MCF 10A (cell line): ENCODE measurements around the gene CYP26B1. TPM values are rescaled to one million over a fixed set of nuclear protein-coding genes. Genes with fewer than 3 reads are reported as not detected.

Experiments used
- BruUV-seq: library from RNA; stranded (reverse); fragments of 400-500 nt; replicated peaks from 2 replicates; lab custom pipeline; 2021; lab: Mats Ljungman, UMichigan
- CTCF ChIA-PET: fragments of 300-600 bp; sonication (Branson Sonifier 250); formaldehyde crosslinking; extraction: SDS; loops from one replicate; lab custom pipeline; 2021; ENCODE audit warnings: antibody characterized with exemption, inconsistent platforms; lab: Yijun Ruan, JAX
- POLR2A ChIA-PET: fragments of 300-600, 350-650 bp; sonication (Branson Sonifier 250); formaldehyde crosslinking; extraction: SDS; loops from one replicate; lab custom pipeline; 2020; ENCODE audit warnings: antibody characterized with exemption, inconsistent platforms; lab: Yijun Ruan, JAX
- DNase-seq: peaks from one replicate; pipeline ENCODE4 v3.0.0-alpha.2; 2018; ENCODE audit not compliant: unreplicated experiment
- H3K27ac Mint-ChIP-seq: one replicate; pipeline ENCODE4 v1.8.0; 2022; ENCODE audit warnings: mild to moderate bottlenecking, low read depth, mixed read lengths; ENCODE audit not compliant: unreplicated experiment
- H3K27me3 Mint-ChIP-seq: one replicate; pipeline ENCODE4 v1.8.0; 2022; ENCODE audit warnings: mixed read lengths; ENCODE audit not compliant: insufficient read depth, unreplicated experiment
- H3K36me3 Mint-ChIP-seq: one replicate; pipeline ENCODE4 v1.8.0; 2022; ENCODE audit warnings: mild to moderate bottlenecking, moderate library complexity, mixed read lengths; ENCODE audit not compliant: insufficient read depth, unreplicated experiment
- H3K4me1 Mint-ChIP-seq: one replicate; pipeline ENCODE4 v1.8.0; 2022; ENCODE audit warnings: mixed read lengths; ENCODE audit not compliant: insufficient read depth, unreplicated experiment
- H3K4me3 Mint-ChIP-seq: one replicate; pipeline ENCODE4 v1.8.0; 2022; ENCODE audit warnings: mild to moderate bottlenecking, moderate library complexity, mixed read lengths; ENCODE audit not compliant: unreplicated experiment
- H3K9me3 Mint-ChIP-seq: one replicate; pipeline ENCODE4 v1.8.0; 2022; ENCODE audit warnings: mixed read lengths; ENCODE audit not compliant: unreplicated experiment
- CTCF ChIP-seq: fragments of 200-600 bp; IDR thresholded peaks from one replicate; pipeline ENCODE4 v1.8.0; 2022; ENCODE audit warnings: antibody characterized with exemption, mild to moderate bottlenecking; ENCODE audit not compliant: unreplicated experiment
- intact Hi-C: fragments of 100-400 bp; cut with micrococcal nuclease; formaldehyde crosslinking; loops from 2 replicates; pipeline ENCODE4 v1.14.1; 2022
- total RNA-seq: library from RNA; stranded (reverse); gene quantifications from 2 replicates; pipeline ENCODE4 v1.2.3, GENCODE V29; 2022

Gene CYP26B1
- total RNA-seq, 1 experiment from 2014 or later: 14.1 TPM

GRCh38 chr2:72082887-72083286 lies 64.8 kb downstream of the CYP26B1 start:
- POLR2A ChIA-PET: interaction anchor here (0.6 kb wide), 1 partner anchor 1160 kb away, joined by 3 read pairs; no protein-coding TSS in a partner anchor

DNA sequence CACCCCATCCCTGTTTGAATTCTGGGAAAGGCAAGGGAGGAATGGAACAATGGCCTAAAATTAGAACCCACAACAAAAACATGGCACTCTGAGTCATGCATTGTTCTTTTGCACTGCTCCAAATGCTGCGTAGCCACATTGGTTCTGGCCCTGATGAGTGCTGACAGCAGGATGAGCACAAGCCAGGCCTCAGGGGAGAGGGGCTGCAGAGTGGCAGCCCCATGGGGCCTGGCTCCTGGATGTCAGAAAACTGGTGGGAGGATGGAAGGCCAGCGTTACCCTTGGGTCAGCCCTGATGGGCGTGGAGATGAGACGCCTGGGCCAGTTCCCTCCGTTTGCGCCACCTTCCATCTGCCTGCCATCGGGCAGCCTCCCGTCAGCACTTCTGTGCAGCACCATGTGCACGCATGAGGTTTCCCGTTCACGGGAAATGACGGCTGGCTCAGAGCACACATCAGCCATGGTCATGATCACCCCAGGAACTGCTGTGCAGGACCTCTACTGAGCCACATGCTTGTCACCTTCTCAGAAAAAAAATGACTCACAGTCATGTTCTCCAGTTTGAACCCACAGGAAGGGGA lies 65.6 kb downstream of the CYP26B1 start:
- TF ChIP-seq CTCF: no peak
- intact Hi-C loops: no loop called here
- DNase-seq: peak; percentile 51
- Mint-ChIP-seq H3K27ac (no peak overlapping the region), H3K4me3 (no peak overlapping the region), H3K27me3 (no peaks in the 10 kb centered on the region), H3K9me3 (no peaks in the 10 kb centered on the region), H3K36me3 (no peaks in the 10 kb centered on the region), H3K4me1 (no peaks in the 10 kb centered on the region)
- ChIA-PET POLR2A (interaction anchor here (0.6 kb wide), 1 partner anchor 250 kb away, joined by 3 read pairs; no protein-coding TSS in a partner anchor), CTCF (no interaction called here)
- no TSS peak for BruUV-seq

More at GRCh38 chr2:72082887-72083286, 64.8 kb downstream of the CYP26B1 start:
- no TSS peak for BruUV-seq
- no peak for DNase-seq
- no peak for TF ChIP-seq CTCF
- intact Hi-C loops: no loop called here
- CTCF ChIA-PET: no interaction called here
- H3K27me3 Mint-ChIP-seq: no peaks in the 10 kb centered on the region
- no peaks in the 10 kb centered on the region for H3K9me3 Mint-ChIP-seq
- peak overlapping the region; percentile 25 for H3K27ac Mint-ChIP-seq
- H3K36me3 Mint-ChIP-seq: no peaks in the 10 kb centered on the region
- H3K4me3 Mint-ChIP-seq: no peak overlapping the region
- no peaks in the 10 kb centered on the region for H3K4me1 Mint-ChIP-seq

DNA sequence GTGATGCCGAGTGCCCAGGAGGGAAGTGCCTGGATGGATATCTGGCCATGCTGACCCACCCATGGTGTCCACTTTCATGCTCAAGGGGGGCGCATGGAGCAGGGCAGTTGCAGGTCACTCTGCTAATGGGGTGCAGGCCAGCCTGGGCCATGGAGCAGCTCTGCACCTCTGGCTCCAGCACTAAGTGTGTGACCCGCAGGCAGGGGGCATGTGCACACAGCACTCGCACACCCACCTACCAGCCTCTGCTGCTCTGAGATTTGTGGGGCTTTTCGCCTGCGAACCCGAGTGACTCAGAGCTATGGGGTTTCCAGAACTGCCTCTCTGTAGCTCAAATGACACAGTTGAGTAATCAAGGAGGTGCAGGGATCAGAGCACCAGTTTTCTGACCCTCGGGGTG lies 66.2 kb downstream of the CYP26B1 start:
- no peaks in the 10 kb centered on the region for H3K9me3 Mint-ChIP-seq
- H3K4me3 Mint-ChIP-seq: no peak overlapping the region
- H3K36me3 Mint-ChIP-seq: no peaks in the 10 kb centered on the region
- POLR2A ChIA-PET: interaction anchor here (0.6 kb wide), 1 partner anchor 250 kb away, joined by 3 read pairs; no protein-coding TSS in a partner anchor
- H3K27ac Mint-ChIP-seq: no peak overlapping the region
- CTCF ChIA-PET: interaction anchor here (0.6 kb wide), 1 partner anchor 34 kb away, joined by 3 read pairs; no protein-coding TSS in a partner anchor
- H3K4me1 Mint-ChIP-seq: no peaks in the 10 kb centered on the region
- BruUV-seq: no TSS peak
- no peak for TF ChIP-seq CTCF
- no peaks in the 10 kb centered on the region for H3K27me3 Mint-ChIP-seq
- peak; percentile 72 for DNase-seq
- intact Hi-C loops: no loop called here

GRCh38 chr2:72080286-72081145 lies 67.1 kb downstream of the CYP26B1 start:
- intact Hi-C loops: no loop called here
- Mint-ChIP-seq H3K4me1 (no peaks in the 10 kb centered on the region), H3K27ac (no peak overlapping the region), H3K27me3 (no peaks in the 10 kb centered on the region), H3K36me3 (no peaks in the 10 kb centered on the region), H3K9me3 (no peaks in the 10 kb centered on the region), H3K4me3 (no peak overlapping the region)
- TF ChIP-seq CTCF: no peak
- BruUV-seq: no TSS peak
- ChIA-PET CTCF (interaction anchor here (0.6 kb wide), 1 partner anchor 35 kb away, joined by 3 read pairs; no protein-coding TSS in a partner anchor), POLR2A (no interaction called here)
- no peak for DNase-seq
